ENCODE results near the gene FGD5. TPM values are rescaled to one million over a fixed set of nuclear protein-coding genes. Genes with fewer than 3 reads are reported as not detected.

FGD5 gene
- polyA plus RNA-seq, 1 of the 3 experiments (the other 2 are of a cell fraction) = not detected

DNA sequence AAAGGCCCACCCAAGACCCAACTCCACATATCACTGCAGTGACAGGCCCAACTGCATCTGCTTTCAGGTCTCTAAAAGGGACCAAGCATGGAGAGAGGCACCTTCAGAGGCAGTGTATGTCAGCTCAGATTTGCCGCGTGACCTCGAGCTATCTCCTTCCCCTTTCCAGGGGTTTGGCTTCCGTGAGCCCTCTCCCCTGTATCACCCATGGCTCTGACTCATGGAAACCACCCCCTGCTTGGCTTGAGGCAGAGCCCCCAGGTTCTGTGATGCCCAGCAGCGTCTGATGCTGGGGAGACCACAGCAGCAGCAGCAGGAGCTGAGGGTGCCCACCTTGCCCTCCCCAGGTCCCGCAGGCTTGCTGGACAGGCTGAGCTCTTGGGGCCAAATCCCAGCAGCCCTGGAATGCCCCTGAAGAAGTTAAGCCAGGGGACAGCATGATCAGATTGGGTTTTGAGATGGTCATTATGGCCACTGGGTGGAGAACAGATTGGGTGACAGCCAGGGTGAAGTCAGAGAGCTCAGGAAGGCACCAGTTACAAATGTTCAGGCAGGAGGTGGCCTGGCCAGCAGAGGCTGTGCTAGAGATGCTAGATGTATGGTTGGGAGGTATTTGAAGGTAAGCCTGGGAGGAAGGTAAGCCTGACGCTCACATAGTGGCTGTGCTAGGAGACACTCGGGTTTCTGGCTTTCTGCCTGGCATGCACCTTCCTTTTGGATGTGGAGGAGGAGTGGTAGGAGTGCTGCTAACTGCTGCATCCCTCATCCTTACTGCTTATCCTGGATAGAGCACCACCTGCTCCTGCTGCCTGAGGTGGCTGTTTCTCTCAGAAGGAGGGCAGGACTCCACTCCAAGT lies 42.9 kb downstream of the FGD5 start:
- POLR2A ChIA-PET = no interaction called here
- no peak overlapping the region for H3K4me2 ChIP-seq

DNA sequence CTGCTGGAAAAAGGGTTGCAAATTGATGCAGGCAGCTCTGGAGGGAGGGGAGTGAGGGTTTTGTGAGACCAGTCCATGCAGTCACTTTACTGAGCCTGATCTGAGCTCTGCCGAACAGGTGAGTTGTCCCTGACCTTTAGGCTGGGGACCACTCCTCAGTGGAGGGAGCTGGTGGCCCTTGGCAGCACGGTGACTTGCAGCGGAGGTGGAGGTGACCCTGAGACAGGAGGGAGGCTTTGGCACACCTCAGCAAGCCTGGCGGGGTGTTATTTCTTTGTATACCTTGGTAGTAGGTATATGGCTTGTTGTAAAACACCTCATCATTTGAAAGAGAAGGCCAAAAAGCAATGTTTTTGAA lies 43.5 kb downstream of the FGD5 start:
- Histone ChIP-seq H4K20me1 (ENCODE audit: insufficient read depth) (no peaks in the 10 kb centered on the region), H3K27ac (ENCODE audit: low read depth in 2 of 2, low read length in 1 of 2) (no peak overlapping the region), H3K4me3 (ENCODE audit: low read depth in 2 of 2, low read length in 1 of 2) (no peak overlapping the region), H3K9me2 (no peaks in the 10 kb centered on the region), H3K9ac (no peak overlapping the region), H3F3A (replicated peaks; ENCODE audit: insufficient read depth) (no peaks in the 10 kb centered on the region), H3K4me2 (no peak overlapping the region), H3K27me3 (ENCODE audit: insufficient read depth) (no peaks in the 10 kb centered on the region; the same call in 1 of the 2 replicates), H3K79me2 (ENCODE audit: insufficient read depth) (no peaks in the 10 kb centered on the region), H3K36me3 (replicated peaks in 1 of 2; ENCODE audit: control insufficient read depth in 1 of 2, insufficient read depth in 2 of 2, low read length in 1 of 2) (no peaks in the 10 kb centered on the region), H3K4me1 (ENCODE audit: control insufficient read depth in 1 of 2, insufficient read depth in 2 of 2, low read depth in 1 of 2, low read length in 1 of 2) (peaks cover 0 to 4% of the 10 kb centered on the region in 2 experiments; a peak in 1 of 4 replicates), H2AFZ (ENCODE audit: low read depth) (no peak overlapping the region), H3K9me3 (no peaks in the 10 kb centered on the region)
- ChIA-PET POLR2A (no interaction called here), CTCF (interaction anchor here (1.1 to 2.0 kb wide), 8 partner anchors 14 to 353 kb away, joined by 3 to 13 read pairs (median 4); no protein-coding TSS in a partner anchor)
- WGBS (ENCODE audit: low lambda C conversion rate) = 32% methylated on average over 4 of the region's 4 CpGs
- DNase-seq = no peak
- no peak for TF ChIP-seq RAD21 (IDR thresholded peaks at IDR 0.05; ENCODE audit: low read length)
- TF ChIP-seq SIN3A (IDR thresholded peaks at IDR 0.05; ENCODE audit: borderline replicate concordance, low read depth, low read length) = no peak
- no peak for TF ChIP-seq RFX5 (IDR thresholded peaks at IDR 0.05; ENCODE audit: low read length)
- TF ChIP-seq, protein P1, sequence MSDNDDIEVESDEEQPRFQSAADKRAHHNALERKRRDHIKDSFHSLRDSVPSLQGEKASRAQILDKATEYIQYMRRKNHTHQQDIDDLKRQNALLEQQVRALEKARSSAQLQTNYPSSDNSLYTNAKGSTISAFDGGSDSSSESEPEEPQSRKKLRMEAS (IDR thresholded peaks at IDR 0.05; ENCODE audit: low read depth) = no peak
- no peak for TF ChIP-seq ELF1 (IDR thresholded peaks at IDR 0.05)
- TF ChIP-seq, protein P2, sequence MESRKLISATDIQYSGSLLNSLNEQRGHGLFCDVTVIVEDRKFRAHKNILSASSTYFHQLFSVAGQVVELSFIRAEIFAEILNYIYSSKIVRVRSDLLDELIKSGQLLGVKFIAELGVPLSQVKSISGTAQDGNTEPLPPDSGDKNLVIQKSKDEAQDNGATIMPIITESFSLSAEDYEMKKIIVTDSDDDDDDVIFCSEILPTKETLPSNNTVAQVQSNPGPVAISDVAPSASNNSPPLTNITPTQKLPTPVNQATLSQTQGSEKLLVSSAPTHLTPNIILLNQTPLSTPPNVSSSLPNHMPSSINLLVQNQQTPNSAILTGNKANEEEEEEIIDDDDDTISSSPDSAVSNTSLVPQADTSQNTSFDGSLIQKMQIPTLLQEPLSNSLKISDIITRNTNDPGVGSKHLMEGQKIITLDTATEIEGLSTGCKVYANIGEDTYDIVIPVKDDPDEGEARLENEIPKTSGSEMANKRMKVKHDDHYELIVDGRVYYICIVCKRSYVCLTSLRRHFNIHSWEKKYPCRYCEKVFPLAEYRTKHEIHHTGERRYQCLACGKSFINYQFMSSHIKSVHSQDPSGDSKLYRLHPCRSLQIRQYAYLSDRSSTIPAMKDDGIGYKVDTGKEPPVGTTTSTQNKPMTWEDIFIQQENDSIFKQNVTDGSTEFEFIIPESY (IDR thresholded peaks at IDR 0.05; ENCODE audit: borderline replicate concordance, low read depth) = no peak

More for the DNA sequence above, 42.9 kb downstream of the FGD5 start:
- Histone ChIP-seq H3K9me3 (no peaks in the 10 kb centered on the region), H3K36me3 (replicated peaks in 1 of 2; ENCODE audit: control insufficient read depth in 1 of 2, insufficient read depth in 2 of 2, low read length in 1 of 2) (no peaks in the 10 kb centered on the region), H3F3A (replicated peaks; ENCODE audit: insufficient read depth) (no peaks in the 10 kb centered on the region), H3K9ac (no peak overlapping the region), H3K79me2 (ENCODE audit: insufficient read depth) (no peaks in the 10 kb centered on the region), H3K9me2 (no peaks in the 10 kb centered on the region), H3K4me1 (ENCODE audit: control insufficient read depth in 1 of 2, insufficient read depth in 2 of 2, low read depth in 1 of 2, low read length in 1 of 2) (peaks cover 0 to 4% of the 10 kb centered on the region in 2 experiments; a peak in 1 of 4 replicates), H3K27me3 (ENCODE audit: insufficient read depth) (no peaks in the 10 kb centered on the region; the same call in 1 of the 2 replicates), H4K20me1 (ENCODE audit: insufficient read depth) (no peaks in the 10 kb centered on the region), H2AFZ (ENCODE audit: low read depth) (no peak overlapping the region), H3K4me3 (ENCODE audit: low read depth in 2 of 2, low read length in 1 of 2) (no peak overlapping the region), H3K27ac (ENCODE audit: low read depth in 2 of 2, low read length in 1 of 2) (no peak overlapping the region)
- CTCF ChIA-PET = interaction anchor here (0.8 to 2.0 kb wide), 12 partner anchors 11 to 353 kb away, joined by 3 to 13 read pairs (median 4); no protein-coding TSS in a partner anchor
- no peak for DNase-seq
- TF ChIP-seq CHD2 (IDR thresholded peaks at IDR 0.05; ENCODE audit: low read length, partially characterized antibody) (no peak), FOXJ3 (CRISPR knock-in tag; IDR thresholded peaks at IDR 0.05) (no peak), ELF1 (IDR thresholded peaks at IDR 0.05) (no peak), RCOR1 (IDR thresholded peaks at IDR 0.05; ENCODE audit: low read length) (no peak), GATA2 (CRISPR knock-in tag; IDR thresholded peaks at IDR 0.05) (no peak), NFIC (IDR thresholded peaks at IDR 0.05; ENCODE audit: borderline replicate concordance) (no peak), FOSL2 (IDR thresholded peaks at IDR 0.05; ENCODE audit: borderline replicate concordance, low read depth) (no peak), NRF1 (IDR thresholded peaks at IDR 0.05; ENCODE audit: low read depth, low read length) (no peak), SIN3A (IDR thresholded peaks at IDR 0.05; ENCODE audit: borderline replicate concordance, low read depth, low read length) (no peak), RXRA (IDR thresholded peaks at IDR 0.05; ENCODE audit: borderline replicate concordance, low read depth) (no peak)
- TF ChIP-seq, protein P3, sequence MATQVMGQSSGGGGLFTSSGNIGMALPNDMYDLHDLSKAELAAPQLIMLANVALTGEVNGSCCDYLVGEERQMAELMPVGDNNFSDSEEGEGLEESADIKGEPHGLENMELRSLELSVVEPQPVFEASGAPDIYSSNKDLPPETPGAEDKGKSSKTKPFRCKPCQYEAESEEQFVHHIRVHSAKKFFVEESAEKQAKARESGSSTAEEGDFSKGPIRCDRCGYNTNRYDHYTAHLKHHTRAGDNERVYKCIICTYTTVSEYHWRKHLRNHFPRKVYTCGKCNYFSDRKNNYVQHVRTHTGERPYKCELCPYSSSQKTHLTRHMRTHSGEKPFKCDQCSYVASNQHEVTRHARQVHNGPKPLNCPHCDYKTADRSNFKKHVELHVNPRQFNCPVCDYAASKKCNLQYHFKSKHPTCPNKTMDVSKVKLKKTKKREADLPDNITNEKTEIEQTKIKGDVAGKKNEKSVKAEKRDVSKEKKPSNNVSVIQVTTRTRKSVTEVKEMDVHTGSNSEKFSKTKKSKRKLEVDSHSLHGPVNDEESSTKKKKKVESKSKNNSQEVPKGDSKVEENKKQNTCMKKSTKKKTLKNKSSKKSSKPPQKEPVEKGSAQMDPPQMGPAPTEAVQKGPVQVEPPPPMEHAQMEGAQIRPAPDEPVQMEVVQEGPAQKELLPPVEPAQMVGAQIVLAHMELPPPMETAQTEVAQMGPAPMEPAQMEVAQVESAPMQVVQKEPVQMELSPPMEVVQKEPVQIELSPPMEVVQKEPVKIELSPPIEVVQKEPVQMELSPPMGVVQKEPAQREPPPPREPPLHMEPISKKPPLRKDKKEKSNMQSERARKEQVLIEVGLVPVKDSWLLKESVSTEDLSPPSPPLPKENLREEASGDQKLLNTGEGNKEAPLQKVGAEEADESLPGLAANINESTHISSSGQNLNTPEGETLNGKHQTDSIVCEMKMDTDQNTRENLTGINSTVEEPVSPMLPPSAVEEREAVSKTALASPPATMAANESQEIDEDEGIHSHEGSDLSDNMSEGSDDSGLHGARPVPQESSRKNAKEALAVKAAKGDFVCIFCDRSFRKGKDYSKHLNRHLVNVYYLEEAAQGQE (IDR thresholded peaks at IDR 0.05; ENCODE audit: low read depth, low read length) = no peak
- TF ChIP-seq, protein P4, sequence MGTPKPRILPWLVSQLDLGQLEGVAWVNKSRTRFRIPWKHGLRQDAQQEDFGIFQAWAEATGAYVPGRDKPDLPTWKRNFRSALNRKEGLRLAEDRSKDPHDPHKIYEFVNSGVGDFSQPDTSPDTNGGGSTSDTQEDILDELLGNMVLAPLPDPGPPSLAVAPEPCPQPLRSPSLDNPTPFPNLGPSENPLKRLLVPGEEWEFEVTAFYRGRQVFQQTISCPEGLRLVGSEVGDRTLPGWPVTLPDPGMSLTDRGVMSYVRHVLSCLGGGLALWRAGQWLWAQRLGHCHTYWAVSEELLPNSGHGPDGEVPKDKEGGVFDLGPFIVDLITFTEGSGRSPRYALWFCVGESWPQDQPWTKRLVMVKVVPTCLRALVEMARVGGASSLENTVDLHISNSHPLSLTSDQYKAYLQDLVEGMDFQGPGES (IDR thresholded peaks at IDR 0.05; ENCODE audit: low read depth, low read length) = no peak
- 58% methylated on average over 7 of the region's 8 CpGs for WGBS (ENCODE audit: low lambda C conversion rate)

Measured in SK-N-SH (cell line).